ENCODE data around the gene AP1G2.

AP1G2 gene

DNA sequence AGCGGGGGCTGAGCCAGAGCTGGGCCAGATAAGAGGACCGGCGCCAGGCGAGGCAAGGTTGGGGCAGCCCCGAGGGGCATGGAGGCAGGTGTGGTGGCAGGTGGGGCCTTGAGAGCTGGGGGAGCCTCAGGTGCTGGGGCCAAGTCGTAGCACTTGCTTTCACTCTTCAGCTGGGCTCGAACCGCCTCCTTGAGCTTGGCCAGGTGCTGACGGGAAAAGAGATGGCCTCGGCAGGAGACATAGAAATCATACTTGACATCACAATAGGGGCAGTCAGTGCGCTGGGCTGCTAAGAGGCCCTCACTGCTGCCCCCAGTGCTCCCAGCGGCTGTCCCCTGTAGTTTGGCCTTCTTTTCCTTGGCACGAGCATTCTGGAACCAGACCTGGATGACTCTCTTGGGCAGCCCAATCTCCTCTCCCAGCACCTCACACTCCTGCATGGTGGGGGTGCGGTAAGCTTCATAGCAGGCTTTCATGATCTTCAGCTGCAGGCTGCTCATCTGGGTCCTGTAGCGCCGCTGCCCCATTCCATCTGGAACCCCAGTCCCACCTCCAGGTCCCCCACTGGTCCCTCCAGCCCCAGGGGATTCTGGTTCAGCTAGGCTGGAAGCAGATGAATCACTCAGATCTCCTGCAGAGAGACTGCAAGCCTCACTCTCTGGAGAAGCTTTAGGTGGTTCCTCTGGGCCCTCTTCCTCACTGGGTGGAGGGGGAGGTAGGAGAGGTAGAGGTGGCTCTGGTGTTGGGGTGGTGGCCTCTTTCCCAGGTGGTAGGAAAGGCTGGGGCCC is 44.2 kb downstream of the AP1G2 start:
- TF ChIP-seq, protein P1, sequence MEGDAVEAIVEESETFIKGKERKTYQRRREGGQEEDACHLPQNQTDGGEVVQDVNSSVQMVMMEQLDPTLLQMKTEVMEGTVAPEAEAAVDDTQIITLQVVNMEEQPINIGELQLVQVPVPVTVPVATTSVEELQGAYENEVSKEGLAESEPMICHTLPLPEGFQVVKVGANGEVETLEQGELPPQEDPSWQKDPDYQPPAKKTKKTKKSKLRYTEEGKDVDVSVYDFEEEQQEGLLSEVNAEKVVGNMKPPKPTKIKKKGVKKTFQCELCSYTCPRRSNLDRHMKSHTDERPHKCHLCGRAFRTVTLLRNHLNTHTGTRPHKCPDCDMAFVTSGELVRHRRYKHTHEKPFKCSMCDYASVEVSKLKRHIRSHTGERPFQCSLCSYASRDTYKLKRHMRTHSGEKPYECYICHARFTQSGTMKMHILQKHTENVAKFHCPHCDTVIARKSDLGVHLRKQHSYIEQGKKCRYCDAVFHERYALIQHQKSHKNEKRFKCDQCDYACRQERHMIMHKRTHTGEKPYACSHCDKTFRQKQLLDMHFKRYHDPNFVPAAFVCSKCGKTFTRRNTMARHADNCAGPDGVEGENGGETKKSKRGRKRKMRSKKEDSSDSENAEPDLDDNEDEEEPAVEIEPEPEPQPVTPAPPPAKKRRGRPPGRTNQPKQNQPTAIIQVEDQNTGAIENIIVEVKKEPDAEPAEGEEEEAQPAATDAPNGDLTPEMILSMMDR (IDR thresholded peaks at IDR 0.05; ENCODE audit: control insufficient read depth, insufficient read depth, low read depth, low read length, missing control alignments), result no peak
- no peak for DNase-seq (ENCODE audit: low read depth)
- H3K4me3 ChIP-seq (ENCODE audit: control insufficient read depth, low read depth, low read length), result no peak overlapping the region

DNA sequence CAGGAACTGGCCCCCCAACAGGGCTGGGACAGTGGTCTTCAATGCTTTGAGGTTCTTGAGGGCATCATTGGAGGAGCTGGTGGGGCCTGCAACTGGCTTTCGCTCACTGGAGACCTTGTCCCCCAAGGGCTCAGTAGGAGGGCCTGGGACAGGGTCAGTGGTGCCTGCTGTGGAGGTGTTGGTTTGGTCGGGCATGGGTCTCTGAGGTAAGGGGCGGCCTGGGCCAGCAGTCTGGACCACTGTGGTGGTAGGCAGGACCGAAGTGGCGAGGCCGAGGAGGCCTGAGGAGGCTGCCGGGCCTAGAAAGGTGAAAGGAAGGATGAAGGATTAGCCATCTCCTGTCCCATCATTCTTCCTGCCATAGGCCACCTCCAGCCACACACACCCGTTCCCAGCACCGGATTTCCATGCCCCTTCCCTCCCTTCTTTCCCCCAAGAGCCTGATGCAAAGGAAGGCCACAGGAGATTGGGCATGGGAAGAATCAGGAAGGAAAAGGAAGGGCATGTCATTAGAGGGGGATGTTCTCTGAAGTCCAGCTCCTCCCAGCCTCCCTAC is 44.9 kb downstream of the AP1G2 start:
- H3K4me3 ChIP-seq (ENCODE audit: control insufficient read depth, low read depth, low read length), result no peak overlapping the region
- TF ChIP-seq, protein P1 (IDR thresholded peaks at IDR 0.05; ENCODE audit: control insufficient read depth, insufficient read depth, low read depth, low read length, missing control alignments), result no peak
- DNase-seq (ENCODE audit: low read depth), result no peak

- TF ChIP-seq, protein P1 (IDR thresholded peaks at IDR 0.05; ENCODE audit: control insufficient read depth, insufficient read depth, low read depth, low read length, missing control alignments), result no peak
- H3K4me3 ChIP-seq (ENCODE audit: control insufficient read depth, low read depth, low read length), result no peak overlapping the region
- no peak for DNase-seq (ENCODE audit: low read depth)
Measured at GRCh38 chr14:23521785-23522640, 45.6 kb downstream of the AP1G2 start.

- DNase-seq (ENCODE audit: low read depth), result no peak
- TF ChIP-seq, protein P1 (IDR thresholded peaks at IDR 0.05; ENCODE audit: control insufficient read depth, insufficient read depth, low read depth, low read length, missing control alignments), result no peak
- no peak overlapping the region for H3K4me3 ChIP-seq (ENCODE audit: control insufficient read depth, low read depth, low read length)
Measured at GRCh38 chr14:23520899-23521533, 46.6 kb downstream of the AP1G2 start.

DNA sequence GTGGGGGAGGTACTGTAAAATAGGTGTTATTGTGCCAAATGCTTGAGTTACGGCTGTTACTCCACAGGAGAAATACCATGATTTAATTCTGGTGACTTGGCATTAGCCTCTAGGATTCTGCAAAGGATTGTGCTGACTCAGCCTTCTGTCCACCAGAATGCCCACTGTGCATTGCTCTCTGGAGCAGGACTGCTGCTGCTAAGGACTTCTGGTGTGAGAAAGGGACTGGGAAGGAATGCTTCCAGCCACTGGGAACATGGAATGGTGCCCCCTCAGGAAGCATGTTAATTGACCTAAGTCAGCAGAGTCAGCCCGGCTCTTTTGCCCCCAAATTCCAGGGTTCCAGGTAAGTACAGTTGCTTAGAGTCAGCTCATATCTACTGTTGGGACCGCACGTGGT is 48.9 kb downstream of the AP1G2 start:
- TF ChIP-seq, protein P1 (IDR thresholded peaks at IDR 0.05; ENCODE audit: control insufficient read depth, insufficient read depth, low read depth, low read length, missing control alignments), result no peak
- no peak overlapping the region for H3K4me3 ChIP-seq (ENCODE audit: control insufficient read depth, low read depth, low read length)
- no peak for DNase-seq (ENCODE audit: low read depth)

DNA sequence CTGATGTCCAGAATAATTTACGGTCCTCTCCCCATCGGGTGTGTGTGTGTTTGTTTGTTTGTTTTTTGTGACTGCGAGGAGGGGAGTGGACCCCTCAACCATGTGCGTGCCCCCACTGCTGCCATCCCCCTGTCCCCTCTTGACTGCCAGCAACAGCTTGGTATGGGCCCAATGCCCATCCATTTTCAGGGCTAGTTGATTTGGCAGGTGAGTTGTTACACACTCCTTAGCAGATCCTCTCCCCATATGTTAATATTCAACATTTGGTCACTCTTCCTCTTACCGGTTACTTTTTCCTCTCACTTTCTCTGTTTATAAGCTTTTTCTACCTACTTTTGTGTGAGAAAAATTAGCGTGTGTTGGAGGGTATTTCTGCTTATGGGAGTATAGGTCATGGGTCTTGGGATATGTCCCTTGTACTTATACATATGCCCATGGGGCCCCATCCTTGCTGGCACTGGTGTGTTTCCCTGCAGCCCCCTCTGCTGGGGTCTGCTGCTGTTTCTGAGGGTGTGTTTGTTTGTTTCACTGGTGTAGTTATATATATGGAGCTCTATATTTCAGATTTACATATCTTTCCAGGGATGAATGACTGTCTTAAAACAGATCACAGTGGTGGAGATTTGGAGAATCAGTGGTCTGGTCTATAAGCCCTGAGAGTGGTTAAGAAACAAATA is 49.8 kb downstream of the AP1G2 start:
- no peak overlapping the region for H3K4me3 ChIP-seq (ENCODE audit: control insufficient read depth, low read depth, low read length)
- TF ChIP-seq, protein P1 (IDR thresholded peaks at IDR 0.05; ENCODE audit: control insufficient read depth, insufficient read depth, low read depth, low read length, missing control alignments), result no peak
- no peak for DNase-seq (ENCODE audit: low read depth)
